ENCODE results near the gene CDH12.

The CDH12 gene

DNA sequence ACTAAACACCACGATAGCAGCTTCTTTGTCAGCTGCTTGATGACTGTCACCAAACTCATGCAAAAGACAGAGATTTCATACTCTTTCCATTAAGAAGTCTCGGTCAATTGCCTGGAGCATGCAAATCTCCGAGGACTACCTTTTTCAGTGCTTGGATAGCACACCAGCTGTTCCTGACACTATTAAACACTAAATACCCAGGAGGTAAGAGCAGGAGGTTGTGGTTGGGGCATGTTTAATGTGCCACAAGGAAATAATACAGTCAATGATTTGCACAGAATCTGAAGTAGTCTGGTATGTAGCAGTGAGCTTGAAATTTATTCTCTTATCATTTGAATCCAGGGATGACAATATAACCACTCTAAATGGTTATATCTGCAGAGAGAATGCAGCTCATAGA is 996.2 kb downstream of the CDH12 start:
- no peaks in the 10 kb centered on the region for H3K9me3 ChIP-seq
- H3K36me3 ChIP-seq, result no peaks in the 10 kb centered on the region
- TF ChIP-seq, protein P1, sequence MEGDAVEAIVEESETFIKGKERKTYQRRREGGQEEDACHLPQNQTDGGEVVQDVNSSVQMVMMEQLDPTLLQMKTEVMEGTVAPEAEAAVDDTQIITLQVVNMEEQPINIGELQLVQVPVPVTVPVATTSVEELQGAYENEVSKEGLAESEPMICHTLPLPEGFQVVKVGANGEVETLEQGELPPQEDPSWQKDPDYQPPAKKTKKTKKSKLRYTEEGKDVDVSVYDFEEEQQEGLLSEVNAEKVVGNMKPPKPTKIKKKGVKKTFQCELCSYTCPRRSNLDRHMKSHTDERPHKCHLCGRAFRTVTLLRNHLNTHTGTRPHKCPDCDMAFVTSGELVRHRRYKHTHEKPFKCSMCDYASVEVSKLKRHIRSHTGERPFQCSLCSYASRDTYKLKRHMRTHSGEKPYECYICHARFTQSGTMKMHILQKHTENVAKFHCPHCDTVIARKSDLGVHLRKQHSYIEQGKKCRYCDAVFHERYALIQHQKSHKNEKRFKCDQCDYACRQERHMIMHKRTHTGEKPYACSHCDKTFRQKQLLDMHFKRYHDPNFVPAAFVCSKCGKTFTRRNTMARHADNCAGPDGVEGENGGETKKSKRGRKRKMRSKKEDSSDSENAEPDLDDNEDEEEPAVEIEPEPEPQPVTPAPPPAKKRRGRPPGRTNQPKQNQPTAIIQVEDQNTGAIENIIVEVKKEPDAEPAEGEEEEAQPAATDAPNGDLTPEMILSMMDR (IDR thresholded peaks at IDR 0.05; ENCODE audit: low read depth, low read length), result no peak
- no peak overlapping the region for H3K4me3 ChIP-seq (ENCODE audit: low read depth, low read length)
- DNase-seq, result no peak
- no peaks in the 10 kb centered on the region for H3K27me3 ChIP-seq
- no peaks in the 10 kb centered on the region for H3K4me1 ChIP-seq

DNA sequence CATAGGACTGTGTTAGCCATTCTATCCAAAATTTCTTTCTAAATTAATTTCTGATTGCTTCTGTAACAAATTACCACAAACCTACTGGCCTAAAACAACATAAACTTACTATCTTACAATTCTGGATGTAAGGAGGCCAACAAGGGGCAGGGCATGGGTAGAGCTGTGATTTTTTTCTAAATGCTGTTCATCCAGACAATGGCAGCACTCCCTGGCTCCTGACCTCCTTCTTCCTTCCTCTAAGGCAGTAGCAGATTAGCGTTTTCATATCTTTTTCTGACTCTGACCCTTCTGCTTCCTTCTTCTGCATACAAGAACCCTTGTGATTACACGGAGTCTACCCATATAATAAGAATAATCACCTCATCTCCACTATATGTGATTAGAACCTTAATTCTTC is 1005.8 kb downstream of the CDH12 start:
- Histone ChIP-seq H3K4me3 (ENCODE audit: low read depth, low read length) (no peak overlapping the region), H3K36me3 (no peaks in the 10 kb centered on the region), H3K4me1 (no peaks in the 10 kb centered on the region), H3K27me3 (no peaks in the 10 kb centered on the region), H3K9me3 (no peaks in the 10 kb centered on the region)
- TF ChIP-seq, protein P1 (IDR thresholded peaks at IDR 0.05; ENCODE audit: low read depth, low read length), result no peak
- no peak for DNase-seq

DNA sequence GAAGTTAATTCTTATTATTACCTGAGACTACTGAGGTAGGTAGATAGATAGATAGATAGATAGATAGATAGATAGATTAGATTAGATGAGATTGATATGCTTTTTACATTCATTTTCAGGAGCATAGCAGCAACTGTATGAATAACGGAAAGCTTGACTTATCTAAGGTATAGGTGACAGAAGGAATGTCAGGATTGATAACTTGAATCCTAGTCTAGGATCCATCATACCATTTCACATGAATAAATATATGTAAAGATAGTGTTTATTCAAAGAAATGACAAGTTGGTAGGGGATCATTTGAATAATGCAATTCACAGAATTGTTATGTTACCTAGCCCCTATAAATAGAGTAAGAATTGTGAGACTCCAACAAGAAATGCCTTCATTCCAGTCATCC is 1008.2 kb downstream of the CDH12 start:
- DNase-seq, result no peak
- Histone ChIP-seq H3K4me3 (ENCODE audit: low read depth, low read length) (no peak overlapping the region), H3K27me3 (no peaks in the 10 kb centered on the region), H3K4me1 (no peaks in the 10 kb centered on the region), H3K9me3 (no peaks in the 10 kb centered on the region), H3K36me3 (no peaks in the 10 kb centered on the region)
- TF ChIP-seq, protein P1 (IDR thresholded peaks at IDR 0.05; ENCODE audit: low read depth, low read length), result no peak

DNA sequence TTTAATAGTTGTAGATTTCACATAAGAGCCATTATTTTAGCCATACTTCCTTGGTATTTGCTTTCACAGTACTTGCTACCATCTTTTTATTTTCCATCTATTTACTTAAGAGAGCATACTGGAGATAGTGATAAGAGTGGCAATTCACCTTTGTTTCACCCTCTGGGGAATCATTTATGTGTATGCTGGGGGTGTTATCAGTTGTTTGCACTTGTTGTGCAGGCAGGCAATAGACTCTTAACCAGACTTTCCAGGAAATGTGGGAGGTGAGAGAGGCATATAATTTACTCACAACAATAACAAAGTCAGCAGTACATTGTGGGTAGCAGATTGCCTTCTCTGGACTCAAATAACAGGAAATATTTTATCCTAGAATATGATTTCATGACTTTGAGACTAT is 1018.3 kb downstream of the CDH12 start:
- Histone ChIP-seq H3K4me3 (ENCODE audit: low read depth, low read length) (no peak overlapping the region), H3K36me3 (no peaks in the 10 kb centered on the region), H3K4me1 (peaks cover 3% of the 10 kb centered on the region; the same call in 1 of the 2 replicates), H3K27me3 (no peaks in the 10 kb centered on the region), H3K9me3 (no peaks in the 10 kb centered on the region)
- TF ChIP-seq, protein P1 (IDR thresholded peaks at IDR 0.05; ENCODE audit: low read depth, low read length), result no peak
- DNase-seq, result no peak

- Histone ChIP-seq H3K36me3 (no peaks in the 10 kb centered on the region), H3K27me3 (no peaks in the 10 kb centered on the region), H3K4me1 (peaks cover 3% of the 10 kb centered on the region; the same call in 1 of the 2 replicates), H3K4me3 (ENCODE audit: low read depth, low read length) (no peak overlapping the region), H3K9me3 (no peaks in the 10 kb centered on the region)
- TF ChIP-seq, protein P1 (IDR thresholded peaks at IDR 0.05; ENCODE audit: low read depth, low read length), result no peak
- DNase-seq, result no peak
These were observed 1021.9 kb downstream of the CDH12 start for GRCh38 chr5:21831145-21831787.

DNA sequence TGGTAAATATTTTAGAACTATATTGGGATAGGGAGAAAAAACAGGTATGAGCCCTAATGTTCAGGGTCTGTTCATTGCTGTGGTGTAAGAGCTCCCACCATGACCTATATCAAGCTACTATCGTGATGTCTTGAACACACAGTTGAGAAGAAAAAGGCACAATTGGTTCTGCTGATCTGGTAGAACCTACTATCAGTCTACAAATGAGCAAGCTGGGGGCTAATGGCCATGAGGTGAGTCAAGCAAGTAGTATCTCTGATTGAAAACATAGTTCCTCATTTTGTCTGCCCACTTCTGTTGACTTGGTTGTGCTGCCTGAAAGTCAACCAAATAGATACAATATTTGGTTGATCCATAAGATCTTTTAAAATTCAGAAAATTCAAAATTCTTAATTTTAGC is 1026.3 kb downstream of the CDH12 start:
- H3K4me1 ChIP-seq, result no peaks in the 10 kb centered on the region

More for the DNA sequence above, 1026.3 kb downstream of the CDH12 start:
- DNase-seq, result no peak
- H3K27me3 ChIP-seq, result no peaks in the 10 kb centered on the region
- TF ChIP-seq, protein P1 (IDR thresholded peaks at IDR 0.05; ENCODE audit: low read depth, low read length), result no peak
- H3K9me3 ChIP-seq, result no peaks in the 10 kb centered on the region
- no peaks in the 10 kb centered on the region for H3K36me3 ChIP-seq
- H3K4me3 ChIP-seq (ENCODE audit: low read depth, low read length), result no peak overlapping the region

Measured in BE2C (cell line).